CD4-positive, alpha-beta T cell treated with Interleukin-10 for 1 hour (primary cell): Measurements from ENCODE around the gene GMDS.
"Not testable (repeated sequence)": the region's sequence is repeated elsewhere in the genome, so short reads cannot be mapped to it uniquely, and the experiment has no call there.

Source experiments
- DNase-seq: peaks from one replicate; pipeline ENCODE4 v3.0.0-alpha.2; 2020

GMDS gene

DNA sequence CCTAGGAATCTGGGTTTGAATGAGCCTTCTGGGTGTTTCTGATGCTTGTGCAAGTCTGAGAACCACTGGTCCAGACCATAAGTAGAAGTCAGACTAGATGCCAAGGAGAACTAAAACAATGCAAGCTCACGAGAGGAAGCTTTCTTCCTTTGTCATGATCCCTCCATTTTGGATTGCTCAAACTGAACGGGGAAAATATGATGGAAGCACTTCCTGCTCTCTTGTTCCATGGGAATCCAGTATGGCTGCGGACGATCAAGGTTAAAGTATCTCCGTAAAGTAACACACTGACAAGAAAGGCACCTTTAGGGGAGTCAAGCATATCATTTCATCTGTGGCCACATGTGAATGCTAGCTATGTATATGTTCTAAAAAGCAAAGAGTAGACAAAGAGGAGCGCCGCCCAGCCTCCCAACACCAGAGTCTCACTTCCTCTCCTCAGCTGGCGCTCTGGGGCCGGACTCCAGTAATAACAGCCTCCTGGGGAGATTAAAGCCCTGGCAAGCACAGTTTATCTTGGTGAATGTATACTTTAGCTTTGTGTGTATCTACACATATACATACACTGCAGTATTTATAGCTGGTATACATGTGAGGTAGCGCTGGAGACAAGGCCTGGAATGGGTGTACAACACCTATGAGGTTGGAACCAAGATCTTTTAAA lies 547.6 kb downstream of the GMDS start:
- DNase-seq, result no peak

DNA sequence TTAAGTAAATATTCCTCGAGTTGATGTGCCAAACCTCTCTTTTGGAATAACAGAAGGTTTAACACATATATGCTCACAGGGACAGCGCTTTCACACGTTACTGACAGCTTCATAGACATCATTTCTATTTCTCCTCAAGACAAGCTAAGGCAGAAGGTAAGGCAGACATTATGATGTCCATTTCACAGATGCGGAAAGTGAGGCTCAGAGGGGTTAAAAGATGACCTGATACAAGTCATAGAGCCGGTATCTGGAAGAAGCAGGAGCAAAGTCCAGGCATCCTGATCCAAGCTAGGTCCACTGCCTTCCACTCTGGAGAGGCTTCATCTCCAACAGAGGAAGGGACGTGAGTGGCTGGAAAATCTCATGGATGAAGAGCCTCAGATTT lies 548.9 kb downstream of the GMDS start:
- no peak for DNase-seq

DNA sequence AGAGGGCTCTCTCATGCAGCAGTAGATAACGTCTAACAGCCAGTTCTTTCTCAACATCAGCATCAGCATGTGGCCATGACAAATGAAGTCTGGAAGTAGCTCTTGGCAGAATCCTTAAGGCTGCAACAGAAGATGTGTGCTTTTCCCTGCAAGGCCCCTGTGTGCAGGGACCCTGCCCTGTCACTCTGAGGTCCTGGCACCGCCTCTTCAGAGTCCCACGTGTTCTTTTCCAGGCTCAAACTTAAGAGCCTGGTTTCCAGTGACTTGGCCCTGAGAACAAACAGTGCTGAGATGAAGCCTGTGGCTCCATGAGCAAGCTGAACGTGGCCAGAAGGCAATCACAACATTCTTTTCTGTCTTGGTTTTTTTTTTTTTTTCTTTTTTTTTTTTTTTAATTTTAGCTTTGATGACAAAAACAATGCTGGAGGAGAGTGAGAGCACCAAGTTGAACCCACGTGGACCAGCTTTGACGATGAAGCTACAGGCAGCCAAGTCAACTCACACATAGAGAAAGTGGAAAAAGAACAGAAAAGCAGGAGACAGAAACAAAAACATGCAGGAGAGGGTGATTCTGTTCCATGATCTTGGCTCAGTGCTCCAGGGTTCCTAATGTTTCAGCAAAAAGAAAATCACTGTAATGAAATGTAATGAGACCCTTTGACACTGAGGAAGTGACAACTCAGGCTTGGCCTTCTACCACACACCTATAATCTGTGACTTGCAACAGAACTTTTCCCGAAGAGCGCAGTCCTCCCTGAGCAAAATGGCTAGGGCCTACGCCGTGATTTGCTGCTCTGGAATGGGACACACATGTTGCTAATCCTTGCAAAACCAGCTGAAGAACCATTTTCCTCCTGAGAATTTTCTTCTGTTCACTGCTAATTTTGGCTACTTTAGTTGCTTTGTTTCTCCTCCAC lies 549.6 kb downstream of the GMDS start:
- DNase-seq, result no peak

DNA sequence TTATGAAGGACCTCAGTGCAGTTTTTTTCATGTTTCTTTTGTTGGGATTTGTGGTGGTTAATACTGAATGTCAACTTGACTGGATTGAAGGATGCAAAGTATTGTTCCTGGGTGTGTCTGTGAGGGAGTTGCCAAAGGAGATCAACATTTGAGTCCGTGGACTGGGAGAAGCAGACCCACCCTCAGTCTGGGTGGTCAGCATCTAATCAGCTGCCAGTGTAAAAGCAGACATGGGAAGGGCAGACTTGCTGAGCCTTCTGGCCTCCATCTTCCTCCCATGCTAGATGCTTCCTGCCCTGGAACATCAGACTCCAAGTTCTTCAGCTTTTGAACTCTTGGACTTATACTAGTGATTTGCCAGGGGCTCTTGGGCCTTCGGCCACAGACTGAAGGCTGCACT lies 553.6 kb downstream of the GMDS start:
- DNase-seq, result not testable (repeated sequence)

DNA sequence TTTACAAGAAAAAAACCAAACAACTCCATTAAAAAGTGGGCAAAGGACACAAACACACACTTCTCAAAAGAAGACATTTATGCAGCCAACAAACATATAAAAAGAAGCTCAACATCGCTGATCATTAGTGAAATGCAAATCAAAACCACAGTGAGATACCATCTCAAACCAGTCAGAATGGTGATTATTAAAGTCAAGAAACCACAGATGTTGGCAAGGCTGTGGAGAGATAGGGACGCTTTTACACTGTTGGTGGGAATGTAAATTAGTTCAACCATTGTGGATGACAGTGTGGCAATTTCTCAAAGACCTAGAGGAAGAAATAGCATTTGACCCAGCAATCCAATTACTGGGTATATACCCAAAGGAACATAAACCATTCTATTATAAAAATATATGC lies 554.7 kb downstream of the GMDS start:
- DNase-seq, result not testable (repeated sequence)

DNA sequence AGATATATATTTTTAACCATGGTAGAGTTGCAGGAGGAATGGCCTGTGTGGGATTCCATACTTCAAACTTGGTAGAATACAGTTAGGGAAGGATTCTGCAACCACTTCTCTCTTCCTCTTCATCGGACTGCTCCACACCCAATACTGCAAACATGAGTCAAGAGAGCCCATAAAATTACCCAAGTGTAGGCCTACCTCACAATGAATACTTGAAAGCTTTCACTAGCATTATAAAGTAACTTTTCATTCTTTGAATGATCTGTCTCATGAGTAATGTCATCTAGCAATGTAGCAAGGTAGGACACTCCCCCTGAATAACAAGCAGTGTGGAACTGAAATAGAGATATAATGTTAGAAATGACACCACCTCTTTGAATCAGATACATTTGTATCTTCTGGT lies 556.3 kb downstream of the GMDS start:
- no peak for DNase-seq

DNA sequence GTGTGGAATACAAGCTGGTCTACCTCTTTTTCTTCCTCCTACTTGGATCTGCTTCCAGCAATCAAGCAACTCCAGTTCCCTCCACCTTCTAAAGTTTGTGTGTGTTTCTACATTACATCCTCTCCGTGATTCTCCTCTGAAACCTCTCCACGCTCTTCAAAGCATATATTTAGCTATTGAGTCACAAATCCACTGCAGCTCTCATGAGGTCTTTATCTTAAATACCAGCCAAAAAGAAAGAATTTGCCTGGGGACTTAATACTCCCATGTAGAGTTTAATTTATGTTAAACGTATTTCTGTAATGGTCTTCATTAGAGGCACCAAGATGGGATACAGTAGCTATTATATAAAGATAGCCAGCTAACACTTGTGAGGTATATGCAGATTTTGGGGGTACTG lies 557.0 kb downstream of the GMDS start:
- no peak for DNase-seq

DNA sequence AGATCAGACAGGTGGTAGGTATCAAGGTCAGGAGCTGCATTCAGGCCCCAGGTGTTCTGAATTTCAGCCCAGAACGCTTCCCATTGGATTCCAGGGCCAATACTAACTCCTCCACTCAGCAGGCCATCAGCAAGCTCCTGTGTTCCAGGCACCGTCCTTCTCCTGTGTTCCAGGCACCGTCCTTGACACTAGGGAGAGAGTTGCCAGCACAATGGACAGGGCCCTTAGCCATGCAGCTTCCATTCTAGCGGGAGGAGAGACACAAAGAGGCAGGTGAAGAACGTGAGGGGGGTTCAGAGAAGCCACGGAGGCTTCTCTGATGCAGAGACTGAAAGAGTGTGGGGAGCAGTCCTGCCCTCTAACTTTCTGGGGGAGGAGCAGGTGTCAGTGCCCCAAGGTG lies 558.0 kb downstream of the GMDS start:
- DNase-seq, result no peak

DNA sequence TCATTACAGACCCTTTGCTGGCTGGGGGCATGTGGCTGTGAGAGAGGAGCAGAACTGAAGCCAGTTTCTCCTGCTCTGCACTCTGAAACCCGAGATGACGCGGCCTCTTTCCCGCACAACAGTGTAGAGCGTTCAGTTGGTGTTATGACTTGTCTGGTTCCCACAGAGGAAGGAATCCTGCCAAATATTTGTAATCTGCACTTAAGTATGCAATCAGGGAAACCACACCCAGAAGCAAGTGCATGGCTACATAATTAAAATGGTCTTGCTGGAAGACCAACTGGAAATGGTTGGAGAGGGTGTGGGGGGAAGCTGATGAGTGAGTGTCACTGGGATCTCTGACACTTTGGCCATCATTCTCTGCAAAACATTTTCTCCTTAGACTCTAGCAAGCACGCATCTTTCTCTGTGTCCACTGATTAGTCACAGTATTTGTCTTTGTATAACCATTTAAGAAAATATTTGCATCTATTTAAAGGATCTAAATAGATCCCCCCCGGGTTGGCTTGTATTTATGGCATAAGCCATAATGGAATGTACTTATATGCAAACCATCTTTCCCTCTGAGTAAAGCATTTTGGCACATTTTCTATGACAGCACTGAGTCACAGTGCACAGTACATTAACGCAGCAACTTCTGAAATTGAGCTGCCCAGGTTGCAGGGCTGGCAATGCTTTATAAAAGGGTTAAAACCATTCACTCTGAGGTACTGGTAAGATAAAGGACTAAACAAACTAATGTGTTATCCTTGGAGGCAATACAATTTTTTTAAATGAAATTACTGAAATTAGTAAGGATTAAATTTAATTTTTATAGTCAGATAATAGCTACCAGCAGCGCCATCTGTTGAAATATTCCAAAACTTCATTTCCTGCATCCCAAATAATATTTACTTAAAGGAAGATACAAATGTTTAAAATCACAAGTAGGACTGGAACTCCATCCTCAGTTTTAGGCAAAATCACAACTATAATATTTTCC lies 559.0 kb downstream of the GMDS start:
- DNase-seq, result no peak

DNA sequence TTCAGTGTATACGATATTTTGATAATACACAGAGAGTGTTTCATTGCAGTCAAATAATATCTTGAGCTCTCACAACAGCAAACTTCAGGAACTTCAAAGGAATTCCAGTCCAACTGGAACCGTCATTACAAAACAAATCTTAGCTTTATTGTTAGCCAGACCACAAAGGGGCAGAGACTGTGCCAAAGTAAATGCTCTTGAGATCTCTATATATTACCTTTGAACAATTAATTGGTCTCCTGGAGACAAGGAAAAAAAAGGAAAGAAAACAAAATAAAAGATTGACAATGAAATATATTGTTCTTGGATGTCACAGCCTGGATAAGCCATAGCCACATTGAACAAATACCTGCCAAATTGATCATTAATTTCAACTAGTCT lies 565.7 kb downstream of the GMDS start:
- DNase-seq, result no peak

DNA sequence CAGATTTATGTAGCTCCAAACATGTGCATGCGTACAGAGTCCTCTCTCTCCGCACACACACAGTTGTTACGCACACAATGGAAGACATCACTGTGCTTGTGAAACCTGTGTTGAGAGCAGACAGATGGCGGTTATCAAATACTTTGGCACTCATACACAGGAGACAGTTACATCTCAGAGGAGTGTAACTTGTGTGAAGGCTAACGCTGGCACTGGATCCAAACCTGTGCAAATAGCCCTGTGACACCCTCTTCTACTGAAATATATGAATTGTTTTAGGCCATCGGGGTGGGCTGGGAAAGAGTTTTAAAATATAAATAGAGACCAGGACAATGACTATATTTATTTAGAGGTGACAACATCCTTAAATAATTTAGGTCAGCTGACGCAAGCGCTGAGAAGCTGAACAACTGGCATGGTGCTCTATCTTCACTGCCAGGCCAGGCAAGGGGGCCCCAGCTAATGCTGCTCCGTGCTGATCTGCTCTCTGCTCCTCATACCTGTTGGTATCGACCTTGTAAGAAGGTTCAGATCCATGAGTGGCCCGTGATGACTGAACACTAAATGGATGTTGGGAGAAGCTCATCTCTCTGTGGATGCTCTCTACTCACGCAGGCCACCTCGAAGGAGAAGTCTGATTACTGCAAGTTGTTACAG lies 566.2 kb downstream of the GMDS start:
- no peak for DNase-seq

DNA sequence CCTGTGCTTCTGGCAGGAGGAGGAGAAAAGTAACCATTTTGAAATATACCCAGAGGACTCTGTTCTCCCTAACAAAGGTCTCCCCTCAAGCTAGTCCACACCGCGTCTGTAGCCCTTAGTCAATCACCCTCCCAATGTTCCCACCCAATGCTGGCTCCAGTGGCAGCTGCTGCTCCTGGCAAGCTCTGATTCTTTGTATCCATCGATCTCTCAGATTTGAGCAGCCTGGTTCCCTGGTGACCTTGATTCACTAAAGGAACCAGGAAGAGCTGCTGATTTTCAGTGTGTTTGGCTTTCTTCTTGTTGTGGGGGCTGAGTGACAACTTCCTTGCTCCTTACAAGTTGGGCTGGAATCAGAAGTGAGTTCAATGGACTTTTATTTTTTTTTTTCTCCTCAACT lies 567.2 kb downstream of the GMDS start:
- no peak for DNase-seq

DNA sequence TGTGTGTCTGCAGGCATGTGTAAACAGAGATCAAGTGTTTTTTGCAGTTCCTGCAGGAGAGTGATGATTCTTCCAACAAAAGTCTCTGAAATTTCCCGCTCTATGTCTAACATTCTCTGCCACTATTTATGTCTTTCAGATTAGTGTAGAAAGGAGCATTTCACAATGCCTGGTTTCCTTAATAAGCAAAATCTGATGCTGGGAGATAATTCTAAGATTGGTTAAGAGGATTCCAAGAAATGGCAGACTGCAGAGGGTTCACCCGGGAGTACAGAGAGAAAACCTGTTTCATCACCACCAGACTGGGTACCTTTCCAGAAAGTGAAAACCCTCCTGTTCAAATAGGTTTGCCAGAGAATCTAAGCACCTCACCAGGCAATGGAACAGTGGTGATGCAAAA lies 573.0 kb downstream of the GMDS start:
- no peak for DNase-seq

DNA sequence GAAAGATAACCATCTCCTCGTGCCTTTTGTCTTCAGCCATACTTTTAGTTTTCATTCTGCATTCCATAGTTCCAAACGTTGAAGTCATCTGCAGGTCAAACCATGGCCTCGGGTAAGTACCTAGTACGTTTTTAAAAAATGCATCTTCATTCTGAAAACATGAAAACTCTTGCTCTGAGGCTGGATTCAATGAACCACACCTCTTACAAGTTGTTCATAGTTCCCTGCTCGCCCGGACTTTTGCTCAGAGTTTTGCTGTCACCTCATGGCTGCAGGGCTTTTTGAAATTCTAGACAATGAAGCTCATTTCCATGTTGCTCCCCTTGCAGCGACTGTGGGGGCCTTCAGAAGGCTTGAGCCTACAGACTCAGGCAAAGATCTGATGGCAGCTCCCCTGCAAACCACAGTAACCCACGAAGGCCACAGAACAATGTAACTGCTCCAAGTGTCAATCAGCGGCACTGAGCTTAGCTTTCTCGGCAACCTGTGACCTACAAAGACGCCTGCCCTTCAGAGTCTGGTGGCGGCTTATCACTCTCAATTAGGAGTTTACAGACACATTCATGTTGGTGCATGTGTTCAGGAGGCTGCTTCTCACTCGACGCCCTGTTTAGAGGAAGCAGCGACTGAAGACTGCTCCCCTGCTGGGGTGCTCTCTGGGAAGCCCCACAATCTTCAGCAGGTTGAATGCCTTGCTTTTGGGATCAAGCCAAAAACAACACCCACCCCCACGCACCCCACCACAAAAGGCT lies 574.5 kb downstream of the GMDS start:
- no peak for DNase-seq

DNA sequence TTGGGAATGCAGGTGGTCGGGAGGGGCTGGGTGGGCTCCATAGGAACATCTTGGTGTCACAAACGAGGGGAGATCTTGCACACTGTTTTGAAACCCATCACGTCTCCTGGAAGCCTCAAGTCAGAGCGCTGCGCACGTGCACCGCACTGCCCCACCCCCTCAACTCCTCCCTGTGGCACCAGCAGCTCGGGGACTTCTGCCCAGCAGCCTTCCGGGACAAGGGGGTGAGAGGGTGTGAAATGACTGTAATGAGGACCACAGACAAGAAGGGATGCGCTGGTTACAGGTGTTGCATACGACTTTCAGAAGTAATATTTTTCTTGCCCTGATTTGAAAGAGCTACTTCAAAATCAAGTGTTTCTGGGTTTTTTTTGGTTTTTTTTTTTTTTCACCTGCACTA lies 575.4 kb downstream of the GMDS start:
- DNase-seq, result no peak

DNA sequence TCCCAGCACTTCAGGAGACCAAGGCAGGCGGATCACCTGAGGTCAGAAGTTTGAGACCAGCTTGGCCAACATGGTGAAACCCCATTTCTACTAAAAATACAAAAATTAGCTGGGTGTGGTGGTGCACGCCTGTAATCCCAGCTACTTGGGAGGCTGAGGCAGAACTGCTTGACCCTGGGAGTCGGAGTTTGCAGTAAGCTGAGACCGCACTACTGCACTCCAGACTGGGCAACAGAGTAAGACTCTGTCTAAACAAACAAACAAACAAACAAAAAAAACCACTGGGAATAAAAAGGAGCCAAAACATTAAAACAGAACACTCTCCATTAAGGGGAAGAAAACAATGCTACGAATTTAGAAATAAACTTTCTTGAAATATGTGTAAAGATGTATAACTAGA lies 576.9 kb downstream of the GMDS start:
- not testable (repeated sequence) for DNase-seq

DNA sequence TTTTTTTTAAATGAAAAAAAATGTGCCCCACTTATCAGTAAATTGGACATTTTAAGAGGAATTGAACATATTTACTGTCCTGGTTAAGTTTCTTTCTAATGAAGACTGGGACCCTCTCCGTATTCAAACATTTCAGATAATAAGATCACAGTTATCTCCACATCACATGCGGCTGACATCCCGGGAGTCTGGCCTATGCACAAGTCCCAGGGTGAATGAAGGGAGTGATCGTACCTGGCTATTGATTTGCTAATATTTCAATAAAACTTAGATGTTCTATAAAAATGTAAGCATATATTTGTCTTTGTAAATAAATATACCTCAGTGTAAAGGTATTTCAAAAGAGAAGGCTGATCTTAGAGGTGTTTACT lies 577.6 kb downstream of the GMDS start:
- no peak for DNase-seq

DNA sequence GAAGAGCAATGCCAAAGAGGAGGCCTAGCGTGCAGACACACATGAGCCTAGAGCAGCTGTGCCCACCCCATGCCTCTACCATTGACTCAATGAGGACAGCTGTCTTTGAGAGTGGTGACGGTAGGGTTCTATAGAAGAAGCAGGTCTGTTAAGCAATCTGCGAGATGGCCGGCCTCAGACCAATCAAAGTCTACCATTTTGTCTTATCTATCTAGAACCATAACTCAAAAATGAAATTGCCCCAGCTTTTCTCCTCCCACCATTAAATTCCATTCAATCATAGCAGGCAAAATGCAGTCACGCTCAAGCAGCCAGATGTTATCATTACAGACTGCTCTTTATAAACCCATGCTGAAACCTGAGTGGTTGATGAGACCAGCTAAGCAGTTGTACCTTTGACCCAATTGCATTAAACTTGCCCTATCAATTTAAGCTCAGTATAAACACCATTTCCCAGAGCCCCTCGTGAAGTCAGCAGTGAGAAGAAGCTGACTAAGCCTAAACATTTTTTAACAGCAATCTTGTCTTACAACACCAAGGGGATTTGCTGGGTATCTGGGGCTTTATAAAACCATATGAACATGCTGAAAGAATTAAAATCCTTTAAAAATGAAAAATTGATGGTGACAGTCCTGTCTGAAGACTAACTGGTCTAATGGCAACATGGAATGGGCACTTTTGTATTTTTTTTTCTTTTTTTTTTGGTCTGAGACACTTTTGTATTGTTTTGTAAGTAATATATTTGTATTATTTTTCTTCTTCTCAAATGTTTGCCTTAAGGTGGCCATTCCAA lies 578.2 kb downstream of the GMDS start:
- DNase-seq, result no peak

DNA sequence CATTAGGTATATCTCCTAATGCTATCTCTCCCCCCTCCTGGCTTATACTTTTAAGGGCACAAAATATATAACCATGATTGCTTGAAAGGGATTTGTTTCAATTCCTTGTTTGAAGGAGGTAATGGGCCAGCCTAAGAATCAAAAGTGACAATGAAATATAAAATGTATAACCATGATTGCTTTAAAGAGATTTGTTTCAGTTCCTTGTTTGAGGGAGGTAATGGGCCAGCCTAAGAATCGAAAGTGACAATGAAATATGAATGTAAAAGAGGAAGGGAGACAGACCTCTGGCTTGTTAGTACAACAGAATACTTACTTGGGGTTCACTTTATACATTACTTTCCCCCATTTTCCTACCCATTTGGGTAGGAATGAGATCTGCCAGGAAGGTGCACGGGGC lies 580.2 kb downstream of the GMDS start:
- DNase-seq, result no peak

DNA sequence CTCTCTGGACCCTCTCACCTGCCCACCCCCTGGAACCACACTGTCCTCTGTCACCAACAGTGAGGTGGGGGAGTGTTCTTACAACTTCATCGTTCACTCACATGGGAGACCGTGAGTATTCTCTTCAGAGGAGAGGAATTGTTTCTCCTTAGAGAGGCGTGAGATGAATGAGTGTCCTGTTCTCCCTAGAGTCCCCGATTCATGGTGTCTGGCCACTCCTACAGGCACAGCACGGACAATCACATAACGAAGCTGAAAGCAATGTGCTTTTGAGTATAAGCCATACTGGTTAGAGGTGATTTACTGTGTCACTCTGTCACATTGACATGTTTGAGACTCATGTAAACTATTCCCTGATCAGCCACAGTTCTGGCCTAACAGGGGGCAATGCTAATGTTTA lies 581.1 kb downstream of the GMDS start:
- no peak for DNase-seq

DNA sequence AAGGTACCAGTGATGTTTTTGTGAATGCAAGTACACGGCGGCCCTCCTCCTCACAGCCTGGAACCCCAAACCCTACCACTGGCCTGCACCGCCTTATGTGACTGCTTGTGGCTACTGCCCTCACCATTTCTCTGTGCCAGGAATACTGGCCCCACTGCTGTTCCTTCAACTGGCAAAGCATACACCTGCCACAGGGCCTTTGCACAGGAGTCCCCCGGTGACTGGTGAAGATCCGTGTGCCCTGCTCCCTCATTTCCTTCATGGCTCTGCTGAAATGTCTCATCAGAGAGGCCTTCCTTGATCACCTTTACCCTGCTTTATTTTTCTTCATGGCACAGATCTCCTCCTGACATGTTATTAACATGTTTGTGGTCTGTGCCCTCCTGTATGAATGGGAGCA lies 581.9 kb downstream of the GMDS start:
- DNase-seq, result no peak
